ENCODE results near the gene POLE3.
"Not testable (repeated sequence)": the region's sequence is repeated elsewhere in the genome, so short reads cannot be mapped to it uniquely, and the experiment has no call there.

The POLE3 gene

DNA sequence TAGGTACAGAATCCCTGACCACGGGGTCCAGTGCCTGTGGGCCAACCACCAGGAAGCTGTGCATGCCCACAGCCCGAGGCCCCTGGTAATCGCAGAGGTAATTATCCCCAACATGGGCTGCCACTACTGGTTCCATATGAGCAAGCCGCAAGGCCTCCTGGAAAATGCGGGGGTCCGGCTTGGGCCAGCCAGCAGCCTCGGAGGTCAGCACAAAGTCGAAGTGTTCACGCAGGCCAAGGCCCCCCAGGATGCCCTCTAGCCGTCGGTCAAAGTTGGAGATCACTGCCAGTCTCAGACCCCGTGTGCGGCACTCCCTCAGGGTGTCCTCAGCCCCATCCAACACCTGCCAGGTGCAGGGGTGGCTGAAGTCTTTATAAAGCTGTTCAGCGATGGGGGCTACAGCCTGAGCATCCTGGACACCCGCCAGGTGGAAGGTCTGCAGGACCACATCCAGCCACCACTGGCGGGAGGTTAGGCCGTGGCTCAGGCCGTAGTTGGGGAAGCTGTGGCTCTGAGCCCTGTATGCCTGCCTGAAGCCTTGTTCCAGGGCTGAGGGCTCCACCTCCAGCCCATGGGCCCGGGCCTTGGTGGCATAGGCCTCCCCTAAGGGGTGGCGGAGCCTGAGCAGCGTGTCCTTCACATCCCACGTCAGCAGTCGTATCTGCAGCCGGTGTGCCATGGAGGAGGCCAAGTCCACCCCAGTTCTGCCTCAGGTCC is 36.6 kb downstream of the POLE3 start:
- H3K4me3 ChIP-seq (ENCODE audit: low read length): no peak overlapping the region
- no peak overlapping the region for H3K9ac ChIP-seq (ENCODE audit: low read depth, low read length)
- H3K36me3 ChIP-seq (ENCODE audit: insufficient read depth, low read length): peaks cover 7% of the 10 kb centered on the region
- H3K4me1 ChIP-seq (ENCODE audit: control insufficient read depth, insufficient read depth, low read length): peaks cover 6% of the 10 kb centered on the region
- peaks cover 3% of the 10 kb centered on the region for H3K27me3 ChIP-seq (ENCODE audit: control insufficient read depth, insufficient read depth, low read length)
- H3K4me2 ChIP-seq (ENCODE audit: low read length): no peak overlapping the region
- H3K9me3 ChIP-seq (replicated peaks; ENCODE audit: low read length): no peaks in the 10 kb centered on the region

DNA sequence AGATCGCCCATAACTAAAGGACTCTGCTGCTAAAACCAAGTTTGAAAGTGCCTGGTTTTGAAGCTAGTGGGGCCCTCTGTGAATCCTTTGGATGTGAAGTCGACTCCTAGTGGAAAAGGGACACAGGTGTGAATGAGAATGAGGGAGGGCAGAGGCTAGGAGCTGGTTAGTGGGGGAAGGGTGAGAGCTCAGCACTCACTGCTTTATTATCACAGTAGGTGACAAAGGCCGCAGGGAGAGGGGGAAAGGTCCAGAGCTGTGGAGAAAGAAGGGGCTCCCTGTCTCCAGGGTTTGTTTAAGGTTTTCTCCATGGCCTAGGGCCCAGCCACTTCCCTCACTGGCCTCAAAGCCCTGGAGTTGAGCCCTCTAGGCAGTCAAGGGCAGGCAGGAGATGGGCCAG is 37.2 kb downstream of the POLE3 start:
- no peak overlapping the region for H3K4me2 ChIP-seq (ENCODE audit: low read length)
- peaks cover 3% of the 10 kb centered on the region for H3K27me3 ChIP-seq (ENCODE audit: control insufficient read depth, insufficient read depth, low read length)
- no peak overlapping the region for H3K9ac ChIP-seq (ENCODE audit: low read depth, low read length)
- no peak overlapping the region for H3K4me3 ChIP-seq (ENCODE audit: low read length)
- no peaks in the 10 kb centered on the region for H3K9me3 ChIP-seq (replicated peaks; ENCODE audit: low read length)
- peaks cover 6% of the 10 kb centered on the region for H3K4me1 ChIP-seq (ENCODE audit: control insufficient read depth, insufficient read depth, low read length)
- H3K36me3 ChIP-seq (ENCODE audit: insufficient read depth, low read length): peaks cover 7% of the 10 kb centered on the region

DNA sequence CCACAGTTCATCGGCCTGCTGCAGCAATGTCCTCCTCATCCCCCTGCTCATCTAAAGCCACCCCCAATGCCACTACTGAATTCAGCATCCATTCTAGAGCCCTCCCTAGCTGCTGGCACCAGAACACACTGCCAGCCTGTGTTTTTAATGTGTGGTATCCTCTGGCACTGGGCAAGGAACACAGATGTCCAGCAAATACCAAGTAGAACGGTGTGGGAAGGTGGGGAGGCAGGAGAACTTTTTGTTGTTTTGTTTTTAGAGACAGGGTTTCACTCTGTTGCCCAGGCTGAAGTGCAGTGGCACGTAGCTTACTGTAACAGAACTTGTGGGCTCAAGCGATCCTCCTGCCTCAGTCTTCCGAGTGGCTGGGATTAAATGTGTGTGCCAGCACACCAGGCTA is 38.4 kb downstream of the POLE3 start:
- H3K9me3 ChIP-seq (replicated peaks; ENCODE audit: low read length): no peaks in the 10 kb centered on the region
- H3K9ac ChIP-seq (ENCODE audit: low read depth, low read length): no peak overlapping the region
- H3K4me2 ChIP-seq (ENCODE audit: low read length): no peak overlapping the region
- H3K36me3 ChIP-seq (ENCODE audit: insufficient read depth, low read length): peaks cover 7% of the 10 kb centered on the region
- H3K4me3 ChIP-seq (ENCODE audit: low read length): no peak overlapping the region
- H3K27me3 ChIP-seq (ENCODE audit: control insufficient read depth, insufficient read depth, low read length): peaks cover 3% of the 10 kb centered on the region
- H3K4me1 ChIP-seq (ENCODE audit: control insufficient read depth, insufficient read depth, low read length): peaks cover 3% of the 10 kb centered on the region

DNA sequence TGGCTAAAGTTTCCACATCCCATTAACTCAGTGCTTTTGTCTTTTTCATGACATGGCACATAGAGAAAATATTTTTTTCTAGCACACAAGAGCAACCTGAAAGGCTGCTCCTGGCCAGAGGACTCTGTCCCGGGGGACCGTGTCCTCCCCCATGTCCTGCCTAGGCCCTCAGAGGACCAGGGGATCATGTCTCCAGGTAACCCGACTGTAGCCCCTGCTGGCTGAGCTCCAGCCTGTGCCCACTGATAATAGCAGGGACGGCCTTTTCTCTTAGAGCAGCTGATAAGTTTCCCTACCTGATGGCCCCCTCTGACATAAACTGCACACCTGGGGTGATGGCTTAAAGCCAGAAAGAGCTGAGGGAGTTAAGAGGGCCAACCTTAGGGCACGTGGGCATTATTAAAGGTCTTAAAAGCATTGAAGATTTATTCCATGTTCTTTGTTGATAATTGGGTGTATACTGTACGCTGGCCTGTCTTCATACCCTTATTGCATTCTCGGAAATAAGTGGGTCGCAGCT is 39.6 kb downstream of the POLE3 start:
- H3K4me2 ChIP-seq (ENCODE audit: low read length): no peak overlapping the region
- H3K9ac ChIP-seq (ENCODE audit: low read depth, low read length): no peak overlapping the region
- H3K36me3 ChIP-seq (ENCODE audit: insufficient read depth, low read length): peaks cover 7% of the 10 kb centered on the region
- no peak overlapping the region for H3K4me3 ChIP-seq (ENCODE audit: low read length)
- H3K9me3 ChIP-seq (replicated peaks; ENCODE audit: low read length): no peaks in the 10 kb centered on the region
- H3K4me1 ChIP-seq (ENCODE audit: control insufficient read depth, insufficient read depth, low read length): peaks cover 3% of the 10 kb centered on the region
- H3K27me3 ChIP-seq (ENCODE audit: control insufficient read depth, insufficient read depth, low read length): peaks cover 3% of the 10 kb centered on the region

DNA sequence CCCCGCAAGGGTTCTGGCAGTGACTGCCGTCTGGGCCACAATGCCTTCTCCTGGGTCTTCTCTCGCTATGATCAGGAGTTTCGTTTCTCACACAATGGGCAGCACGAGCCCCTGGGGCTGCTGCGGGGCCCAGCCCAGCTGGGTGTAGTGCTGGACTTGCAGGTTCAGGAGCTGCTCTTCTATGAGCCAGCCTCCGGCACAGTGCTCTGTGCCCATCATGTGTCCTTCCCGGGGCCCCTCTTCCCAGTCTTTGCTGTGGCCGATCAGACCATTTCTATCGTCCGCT is 40.7 kb downstream of the POLE3 start:
- H3K27me3 ChIP-seq (ENCODE audit: control insufficient read depth, insufficient read depth, low read length): peaks cover 3% of the 10 kb centered on the region
- no peaks in the 10 kb centered on the region for H3K4me1 ChIP-seq (ENCODE audit: control insufficient read depth, insufficient read depth, low read length)
- no peaks in the 10 kb centered on the region for H3K9me3 ChIP-seq (replicated peaks; ENCODE audit: low read length)
- H3K9ac ChIP-seq (ENCODE audit: low read depth, low read length): no peak overlapping the region
- H3K4me2 ChIP-seq (ENCODE audit: low read length): no peak overlapping the region
- no peak overlapping the region for H3K4me3 ChIP-seq (ENCODE audit: low read length)
- peaks cover 7% of the 10 kb centered on the region for H3K36me3 ChIP-seq (ENCODE audit: insufficient read depth, low read length)

DNA sequence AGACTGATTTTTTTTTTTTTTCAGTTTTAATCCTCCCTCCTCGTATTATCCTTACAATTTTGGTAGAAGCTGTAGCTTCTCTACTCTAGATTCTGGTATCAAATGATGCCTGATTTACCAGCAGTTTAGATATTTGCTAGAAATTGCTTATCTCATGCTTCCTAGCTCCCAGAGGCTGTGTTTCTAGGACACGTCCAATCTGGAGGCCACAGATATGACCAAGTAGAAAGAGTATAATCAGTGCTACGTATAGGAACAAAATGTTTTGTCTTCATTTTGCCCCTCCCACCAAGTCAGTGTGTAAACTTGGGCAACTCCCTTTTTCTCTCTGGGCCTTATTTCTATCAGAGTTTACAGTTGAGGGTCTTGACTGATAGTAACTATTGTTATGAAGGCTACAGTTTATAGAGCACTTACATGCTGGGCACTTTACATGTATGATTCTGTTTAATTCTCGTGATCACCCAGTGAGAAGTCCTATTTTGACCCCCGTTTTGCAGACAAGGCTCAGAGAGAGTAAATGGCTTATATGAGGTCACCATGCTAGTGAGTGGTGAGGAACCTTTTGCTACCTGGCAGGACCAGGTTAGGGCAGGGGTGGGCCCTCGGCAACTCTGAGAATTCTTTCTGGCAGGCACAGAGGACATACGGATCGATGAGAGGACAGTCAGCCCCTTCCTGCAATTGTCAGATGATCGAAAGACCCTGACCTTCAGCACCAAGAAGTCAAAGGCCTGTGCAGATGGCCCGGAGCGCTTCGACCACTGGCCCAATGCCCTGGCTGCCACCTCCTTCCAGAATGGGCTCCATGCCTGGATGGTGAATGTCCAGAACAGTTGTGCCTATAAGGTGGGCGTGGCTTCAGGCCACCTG is 41.3 kb downstream of the POLE3 start:
- Histone ChIP-seq H3K27me3 (ENCODE audit: control insufficient read depth, insufficient read depth, low read length) (peaks cover 3% of the 10 kb centered on the region), H3K4me1 (ENCODE audit: control insufficient read depth, insufficient read depth, low read length) (no peaks in the 10 kb centered on the region), H3K36me3 (ENCODE audit: insufficient read depth, low read length) (peaks cover 7% of the 10 kb centered on the region), H3K9ac (ENCODE audit: low read depth, low read length) (no peak overlapping the region), H3K4me3 (ENCODE audit: low read length) (no peak overlapping the region), H3K4me2 (ENCODE audit: low read length) (no peak overlapping the region), H3K9me3 (replicated peaks; ENCODE audit: low read length) (no peaks in the 10 kb centered on the region)

DNA sequence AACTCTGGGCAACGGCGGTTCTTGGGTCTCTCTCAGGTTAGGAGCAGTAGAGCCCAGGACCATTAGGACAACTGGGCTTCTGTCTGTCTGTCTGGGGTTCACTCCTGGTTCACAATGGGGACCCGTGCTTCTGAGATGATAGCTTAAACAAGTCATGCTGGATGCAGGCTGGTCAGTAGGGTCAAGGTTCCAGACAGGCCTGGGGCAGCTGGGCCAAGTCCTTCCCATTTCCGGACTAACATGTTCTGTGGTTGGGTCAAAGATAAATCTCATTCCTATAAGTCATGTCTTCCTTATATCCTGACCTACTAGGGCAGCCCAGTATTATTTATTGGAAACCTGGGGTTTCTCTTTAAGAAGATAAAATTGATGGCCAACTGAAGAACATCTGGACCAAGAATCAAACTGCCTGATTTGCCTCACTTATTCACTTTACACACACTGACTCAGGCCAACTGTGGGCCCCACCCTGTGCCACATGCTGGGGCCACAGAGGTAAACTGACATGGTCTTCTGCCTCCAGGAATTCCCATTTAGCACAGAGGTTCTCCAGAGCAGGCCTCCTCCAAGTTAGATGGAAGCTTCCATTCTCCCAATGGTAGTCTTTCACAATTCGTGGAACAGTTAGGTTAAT is 42.0 kb downstream of the POLE3 start:
- Histone ChIP-seq H3K4me2 (ENCODE audit: low read length) (no peak overlapping the region), H3K36me3 (ENCODE audit: insufficient read depth, low read length) (peaks cover under 1% of the 10 kb centered on the region), H3K27me3 (ENCODE audit: control insufficient read depth, insufficient read depth, low read length) (peaks cover 3% of the 10 kb centered on the region), H3K9ac (ENCODE audit: low read depth, low read length) (no peak overlapping the region), H3K9me3 (replicated peaks; ENCODE audit: low read length) (no peaks in the 10 kb centered on the region), H3K4me1 (ENCODE audit: control insufficient read depth, insufficient read depth, low read length) (no peaks in the 10 kb centered on the region), H3K4me3 (ENCODE audit: low read length) (no peak overlapping the region)

DNA sequence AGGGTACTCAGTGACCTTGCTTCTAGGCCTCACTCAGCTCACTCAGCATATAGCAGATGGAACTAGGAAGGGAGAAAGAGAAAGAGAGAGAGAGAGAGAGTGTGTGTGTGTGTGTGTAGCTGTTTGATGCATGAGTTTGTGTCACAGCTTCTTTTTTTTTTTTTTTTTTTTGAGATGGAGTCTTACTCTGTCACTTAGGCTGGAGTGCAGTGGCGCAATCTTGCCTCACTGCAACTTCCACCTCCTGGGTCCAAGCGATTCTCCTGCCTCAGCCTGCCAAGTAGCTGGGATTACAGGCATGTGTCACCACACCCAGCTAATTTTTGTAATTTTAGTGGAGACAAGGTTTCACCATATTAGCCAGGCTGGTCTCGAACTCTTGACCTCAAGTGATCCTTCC is 44.8 kb downstream of the POLE3 start:
- H3K36me3 ChIP-seq (ENCODE audit: insufficient read depth, low read length); H3K4me3 ChIP-seq (ENCODE audit: low read length); H3K9me3 ChIP-seq (replicated peaks; ENCODE audit: low read length); H3K27me3 ChIP-seq (ENCODE audit: control insufficient read depth, insufficient read depth, low read length); H3K4me2 ChIP-seq (ENCODE audit: low read length); H3K9ac ChIP-seq (ENCODE audit: low read depth, low read length): not testable (repeated sequence)
- peaks cover 16% of the 10 kb centered on the region for H3K4me1 ChIP-seq (ENCODE audit: control insufficient read depth, insufficient read depth, low read length)

DNA sequence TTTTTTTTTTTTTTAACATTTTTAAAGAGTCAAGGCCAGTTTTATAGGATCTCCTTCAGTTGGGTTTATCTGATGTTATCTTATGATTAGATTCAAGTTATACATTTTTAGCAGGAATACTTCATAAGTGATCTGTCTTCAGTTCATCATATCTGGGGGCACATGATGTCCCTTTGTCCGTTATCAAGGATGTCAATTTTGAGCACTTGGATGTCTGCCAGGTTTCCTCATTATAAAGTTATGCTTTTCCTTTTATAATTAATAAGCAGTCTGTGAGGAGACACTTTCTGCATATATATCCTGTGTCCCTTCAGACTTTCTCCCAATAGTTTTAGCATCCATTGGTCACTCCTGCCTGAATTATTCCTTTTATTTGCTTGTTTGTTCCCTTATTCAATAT is 45.5 kb downstream of the POLE3 start:
- no peak overlapping the region for H3K9ac ChIP-seq (ENCODE audit: low read depth, low read length)
- peaks cover 2% of the 10 kb centered on the region for H3K27me3 ChIP-seq (ENCODE audit: control insufficient read depth, insufficient read depth, low read length)
- H3K4me2 ChIP-seq (ENCODE audit: low read length): no peak overlapping the region
- H3K9me3 ChIP-seq (replicated peaks; ENCODE audit: low read length): no peaks in the 10 kb centered on the region
- peaks cover 16% of the 10 kb centered on the region for H3K4me1 ChIP-seq (ENCODE audit: control insufficient read depth, insufficient read depth, low read length)
- H3K4me3 ChIP-seq (ENCODE audit: low read length): no peak overlapping the region
- no peaks in the 10 kb centered on the region for H3K36me3 ChIP-seq (ENCODE audit: insufficient read depth, low read length)

DNA sequence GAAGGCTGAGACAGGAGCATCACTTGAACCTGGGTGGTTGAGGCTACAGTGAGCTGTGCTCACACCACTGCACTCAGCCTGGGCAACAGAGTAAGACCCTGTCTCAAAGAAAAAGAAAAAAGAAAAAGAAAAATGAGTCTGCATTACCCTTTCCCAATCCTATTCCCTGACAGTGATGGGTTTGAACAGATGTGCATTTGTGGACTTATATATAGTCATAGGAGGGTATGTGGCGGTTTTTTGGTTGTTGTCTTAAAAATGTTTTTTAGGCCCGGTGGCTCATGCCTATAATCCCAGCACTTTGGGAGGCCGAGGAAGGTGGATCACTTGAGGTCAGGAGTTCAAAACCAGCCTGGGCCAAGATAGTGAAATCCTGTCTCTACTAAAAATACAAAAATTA is 47.1 kb downstream of the POLE3 start:
- Histone ChIP-seq H3K36me3 (ENCODE audit: insufficient read depth, low read length) (no peaks in the 10 kb centered on the region), H3K27me3 (ENCODE audit: control insufficient read depth, insufficient read depth, low read length) (peaks cover 14% of the 10 kb centered on the region), H3K4me2 (ENCODE audit: low read length) (no peak overlapping the region), H3K9me3 (replicated peaks; ENCODE audit: low read length) (no peaks in the 10 kb centered on the region), H3K4me1 (ENCODE audit: control insufficient read depth, insufficient read depth, low read length) (peaks cover 16% of the 10 kb centered on the region), H3K4me3 (ENCODE audit: low read length) (no peak overlapping the region), H3K9ac (ENCODE audit: low read depth, low read length) (no peak overlapping the region)

DNA sequence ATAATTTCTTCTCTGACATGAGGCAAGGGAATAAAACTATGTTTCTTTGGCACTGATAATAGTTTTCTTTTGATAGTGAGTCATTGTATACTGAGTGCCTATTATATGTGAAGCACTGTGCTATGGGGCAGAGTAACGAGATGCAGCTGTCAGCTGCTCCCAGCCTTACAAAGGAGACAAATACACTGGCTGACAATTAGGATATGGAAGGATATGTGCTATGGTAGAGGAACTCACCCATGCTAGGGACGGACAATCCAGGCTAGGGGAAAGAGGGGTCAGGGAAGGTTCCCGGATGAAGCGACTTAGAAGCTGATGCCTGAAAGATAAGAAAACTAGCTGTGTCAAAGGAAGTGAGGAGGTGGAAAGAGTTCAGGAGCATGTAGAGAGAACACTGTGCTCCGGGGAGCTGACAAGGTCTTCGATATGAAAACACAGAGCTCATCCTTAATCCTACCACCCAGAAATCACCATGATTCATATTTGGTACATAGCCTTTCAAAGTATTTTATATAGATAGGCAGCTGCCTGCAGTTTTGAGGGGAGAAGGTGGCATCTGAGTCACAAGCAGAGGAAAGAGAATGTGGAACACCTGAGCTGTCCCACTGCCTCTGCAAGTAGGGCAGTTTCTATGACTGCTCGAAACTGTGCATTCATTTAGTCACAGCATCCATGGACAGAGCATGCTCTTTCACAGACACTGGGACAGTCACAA is 49.0 kb downstream of the POLE3 start:
- Histone ChIP-seq H3K27me3 (ENCODE audit: control insufficient read depth, insufficient read depth, low read length) (peaks cover 26% of the 10 kb centered on the region), H3K9ac (ENCODE audit: low read depth, low read length) (no peak overlapping the region), H3K9me3 (replicated peaks; ENCODE audit: low read length) (no peaks in the 10 kb centered on the region), H3K4me3 (ENCODE audit: low read length) (no peak overlapping the region), H3K4me1 (ENCODE audit: control insufficient read depth, insufficient read depth, low read length) (peaks cover 16% of the 10 kb centered on the region), H3K4me2 (ENCODE audit: low read length) (peak overlapping the region; percentile 39), H3K36me3 (ENCODE audit: insufficient read depth, low read length) (no peaks in the 10 kb centered on the region)
